ENCODE results near the gene CADM4.

DNA sequence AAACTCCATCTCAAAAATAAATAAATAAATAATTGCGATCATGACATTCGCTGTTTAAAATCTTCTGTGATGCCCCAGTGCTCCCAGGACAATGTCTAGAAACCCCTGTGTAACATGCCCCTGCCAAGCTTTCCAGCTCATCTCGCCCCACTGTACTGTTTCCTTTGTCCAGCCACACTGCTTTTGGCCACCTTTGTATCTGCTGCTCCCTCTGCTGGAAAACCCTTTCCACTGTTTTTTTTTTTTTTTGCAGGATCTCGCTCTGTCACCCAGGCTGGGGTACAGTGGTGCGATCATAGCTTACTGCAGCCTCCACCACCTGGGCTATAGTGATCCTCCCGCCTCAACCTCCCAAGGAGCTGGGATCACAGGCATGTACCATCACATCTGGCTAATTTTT lies 22.8 kb upstream of the CADM4 start:
- TF ChIP-seq, protein P1, sequence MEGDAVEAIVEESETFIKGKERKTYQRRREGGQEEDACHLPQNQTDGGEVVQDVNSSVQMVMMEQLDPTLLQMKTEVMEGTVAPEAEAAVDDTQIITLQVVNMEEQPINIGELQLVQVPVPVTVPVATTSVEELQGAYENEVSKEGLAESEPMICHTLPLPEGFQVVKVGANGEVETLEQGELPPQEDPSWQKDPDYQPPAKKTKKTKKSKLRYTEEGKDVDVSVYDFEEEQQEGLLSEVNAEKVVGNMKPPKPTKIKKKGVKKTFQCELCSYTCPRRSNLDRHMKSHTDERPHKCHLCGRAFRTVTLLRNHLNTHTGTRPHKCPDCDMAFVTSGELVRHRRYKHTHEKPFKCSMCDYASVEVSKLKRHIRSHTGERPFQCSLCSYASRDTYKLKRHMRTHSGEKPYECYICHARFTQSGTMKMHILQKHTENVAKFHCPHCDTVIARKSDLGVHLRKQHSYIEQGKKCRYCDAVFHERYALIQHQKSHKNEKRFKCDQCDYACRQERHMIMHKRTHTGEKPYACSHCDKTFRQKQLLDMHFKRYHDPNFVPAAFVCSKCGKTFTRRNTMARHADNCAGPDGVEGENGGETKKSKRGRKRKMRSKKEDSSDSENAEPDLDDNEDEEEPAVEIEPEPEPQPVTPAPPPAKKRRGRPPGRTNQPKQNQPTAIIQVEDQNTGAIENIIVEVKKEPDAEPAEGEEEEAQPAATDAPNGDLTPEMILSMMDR (IDR thresholded peaks at IDR 0.05) = no peak
- TF ChIP-seq POLR2A (IDR thresholded peaks at IDR 0.05) = no peak

Data from thyroid gland (tissue), 4 donors.